HepG2 (cell line): ENCODE results near the gene NPHP1. TPM values are rescaled to one million over a fixed set of nuclear protein-coding genes. Genes with fewer than 3 reads are reported as not detected.

Experiments
- ASH2L ChIP-seq: fragments of 300-600, 200-600 bp; sonication (generic); IDR thresholded peaks from 2 replicates; pipeline ENCODE4 v1.7.0; 2017; ENCODE audit warnings: low read depth, mild to moderate bottlenecking, moderate library complexity, mixed read lengths, low read length; ENCODE audit not compliant: insufficient read length
- ATF4 ChIP-seq, 2 experiments: fragments of 450-650 bp in 1 of 2; sonication (generic) in 1 of 2; formaldehyde crosslinking; IDR thresholded peaks; 2 replicates each; pipeline versions ENCODE4 v1.5.0 to v1.8.0; 2020 to 2022; ENCODE audit warnings: mild to moderate bottlenecking in 1 of 2, missing genetic modification reagents in 1 of 2
- BCL6 ChIP-seq: IDR thresholded peaks from 2 replicates; pipeline ENCODE4 v1.6.1; 2016; ENCODE audit warnings: missing genetic modification reagents, missing compliant biosample characterization
- CAMTA2 ChIP-seq: sonication (generic); formaldehyde crosslinking; IDR thresholded peaks from 2 replicates; pipeline ENCODE4 v1.4.0; 2020; ENCODE audit warnings: mild to moderate bottlenecking, missing genetic modification reagents, borderline replicate concordance
- HNF4A ChIP-seq: sonication (generic); formaldehyde crosslinking; IDR thresholded peaks from 2 replicates; pipeline ENCODE4 v1.4.0; 2020; ENCODE audit warnings: missing genetic modification reagents
- MAZ ChIP-seq, 2 experiments: sonication (generic) in 1 of 2; formaldehyde crosslinking in 1 of 2; IDR thresholded peaks; 2 replicates each; pipeline versions ENCODE4 v1.5.0 to v1.6.1; 2012 to 2020; ENCODE audit warnings: low read depth in 2 of 2, mild to moderate bottlenecking in 2 of 2, borderline replicate concordance in 1 of 2, improper control_type of control experiment in 1 of 2, low read length in 1 of 2, missing genetic modification reagents in 1 of 2, moderate library complexity in 1 of 2
- PLRG1 ChIP-seq: fragments of 450-650 bp; conservative IDR thresholded peaks from 2 replicates; pipeline ENCODE4 v1.6.1; 2016
- SAP130 ChIP-seq: IDR thresholded peaks from 2 replicates; pipeline ENCODE4 v1.6.1; 2016; ENCODE audit warnings: low read depth
- SOX13 ChIP-seq, 3 experiments: fragments of 450-650 bp in 1 of 3; sonication (generic) in 1 of 3; formaldehyde crosslinking in 1 of 3; IDR thresholded peaks in 2 of 3; conservative IDR thresholded peaks in 1 of 3; 2 replicates each; pipeline versions ENCODE4 v1.5.0 to v1.6.1; 2016 to 2020; ENCODE audit warnings: antibody characterized with exemption in 1 of 3, mild to moderate bottlenecking in 1 of 3, missing compliant biosample characterization in 1 of 3, missing genetic modification reagents in 1 of 3, moderate library complexity in 1 of 3
- TCF7L2 ChIP-seq: IDR thresholded peaks from 2 replicates; pipeline ENCODE4 v1.6.1; 2011; ENCODE audit warnings: mild to moderate bottlenecking, low read depth, low read length, moderate library complexity
- ZBTB7A ChIP-seq: sonication (generic); formaldehyde crosslinking; IDR thresholded peaks from 2 replicates; pipeline ENCODE4 v1.8.0; 2022; ENCODE audit warnings: mild to moderate bottlenecking, missing genetic modification reagents
- ZFP36L1 ChIP-seq: sonication (generic); formaldehyde crosslinking; IDR thresholded peaks from 2 replicates; pipeline ENCODE4 v1.8.0; 2022; ENCODE audit warnings: mild to moderate bottlenecking, missing genetic modification reagents, moderate library complexity
- ZMYM2 ChIP-seq: sonication (generic); formaldehyde crosslinking; IDR thresholded peaks from 2 replicates; pipeline ENCODE4 v1.8.0; 2022; ENCODE audit warnings: mild to moderate bottlenecking, missing genetic modification reagents
- ZNF414 ChIP-seq: sonication (generic); formaldehyde crosslinking; IDR thresholded peaks from 2 replicates; pipeline ENCODE4 v1.5.0; 2020; ENCODE audit warnings: missing genetic modification reagents
- ZNF430 ChIP-seq: sonication (generic); formaldehyde crosslinking; IDR thresholded peaks from 2 replicates; pipeline ENCODE4 v1.9.0; 2021; ENCODE audit warnings: mild to moderate bottlenecking, missing genetic modification reagents
- ZNF484 ChIP-seq: sonication (generic); formaldehyde crosslinking; IDR thresholded peaks from 2 replicates; pipeline ENCODE4 v1.5.1; 2020; ENCODE audit warnings: mild to moderate bottlenecking, low read depth, missing genetic modification reagents, borderline replicate concordance
- ZNF558 ChIP-seq: sonication (generic); formaldehyde crosslinking; IDR thresholded peaks from 2 replicates; pipeline ENCODE4 v1.9.0; 2022; ENCODE audit warnings: mild to moderate bottlenecking, missing genetic modification reagents, borderline replicate concordance
- ZNF660 ChIP-seq: sonication (generic); formaldehyde crosslinking; IDR thresholded peaks from 2 replicates; pipeline ENCODE4 v1.5.1; 2020; ENCODE audit warnings: mild to moderate bottlenecking, low read depth, missing genetic modification reagents, borderline replicate concordance
- ZNF737 ChIP-seq: sonication (generic); formaldehyde crosslinking; IDR thresholded peaks from 2 replicates; pipeline ENCODE4 v1.5.0; 2020; ENCODE audit warnings: missing genetic modification reagents, mild to moderate bottlenecking, borderline replicate concordance
- ZNF841 ChIP-seq: sonication (generic); formaldehyde crosslinking; IDR thresholded peaks from 2 replicates; pipeline ENCODE4 v1.8.1; 2023; ENCODE audit warnings: missing genetic modification reagents, borderline replicate concordance
- polyA plus RNA-seq, 8 experiments: library from polyadenylated mRNA; depleted of rRNA in 3 of 8; stranded (reverse) in 7 of 8; unstranded in 1 of 8; fragments of >200 nt; fragmentation: Illumina TruSeq in 4 of 8; extraction: Trizol in 4 of 8; gene quantifications; 2 replicates each; pipeline versions ENCODE4 v1.2.1 to v1.2.3, GENCODE V29; 2011 to 2016; ENCODE audit warnings: low read depth in 4 of 8, missing spikeins in 1 of 8, mixed read lengths in 1 of 8; ENCODE audit not compliant: insufficient read depth in 1 of 8
- total RNA-seq, 5 experiments: library from RNA; depleted of rRNA; stranded (reverse); fragments of >200 nt; fragmentation: Illumina TruSeq; extraction: Trizol; gene quantifications; 2 replicates each; pipeline ENCODE4 v1.2.3, GENCODE V29; 2016; ENCODE audit warnings: low read depth in 1 of 5
- TF ChIP-seq, protein P1 (sequence below): sonication (generic); formaldehyde crosslinking; IDR thresholded peaks from 2 replicates; pipeline ENCODE4 v1.4.0; 2020; ENCODE audit warnings: missing genetic modification reagents
- TF ChIP-seq, protein P2 (sequence below): sonication (generic); formaldehyde crosslinking; IDR thresholded peaks from 2 replicates; pipeline ENCODE4 v1.8.1; 2022; ENCODE audit warnings: mild to moderate bottlenecking, missing genetic modification reagents
- TF ChIP-seq, protein P3 (sequence below): sonication (generic); formaldehyde crosslinking; IDR thresholded peaks from 2 replicates; pipeline ENCODE4 v1.4.0; 2020; ENCODE audit warnings: missing genetic modification reagents

NPHP1 gene
- total and polyA plus RNA-seq, 2 of the 13 experiments (the other 11 are each of a cell fraction or from before 2014, with no cell fraction given) = 2.7 to 4.8 TPM

DNA sequence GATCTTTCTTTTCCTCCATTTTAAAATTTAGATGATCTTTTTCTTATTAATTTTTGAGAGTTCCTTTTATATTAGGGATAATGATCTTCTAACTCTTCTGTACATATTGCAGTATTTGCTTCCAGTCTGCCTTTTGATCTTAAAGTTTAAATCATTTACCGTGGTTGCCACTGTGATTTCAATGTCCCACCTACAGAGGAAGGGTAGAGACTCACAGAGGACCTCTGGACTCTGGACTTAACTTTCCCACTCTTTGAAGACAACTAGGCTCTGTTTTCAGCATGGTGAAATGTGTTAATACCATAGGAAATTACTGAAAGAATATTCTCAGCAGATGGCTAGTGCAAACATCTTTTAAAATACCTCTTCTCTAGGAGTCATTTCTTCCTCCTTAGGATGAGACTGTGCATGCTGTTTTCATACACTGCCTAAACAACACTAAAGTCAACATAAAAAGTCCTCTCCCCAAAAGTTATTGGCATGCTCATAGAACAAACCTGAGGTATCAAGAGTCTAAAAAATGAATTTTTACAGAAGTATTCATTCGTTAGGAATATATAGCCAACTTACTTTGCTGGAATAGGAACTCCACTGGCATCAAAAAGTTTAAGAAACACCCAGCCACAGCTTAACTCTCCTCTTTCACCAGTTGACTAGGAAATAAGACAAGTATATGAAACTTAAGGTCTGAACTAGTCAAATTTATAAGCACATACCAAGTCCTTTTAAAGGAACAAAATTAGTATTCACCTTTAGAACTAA is 58.4 kb downstream of the NPHP1 start (continued):
- TF ChIP-seq ZNF660 (CRISPR knock-in tag) = no peak
- no peak for TF ChIP-seq ZBTB7A (CRISPR knock-in tag)
- peak; percentile 65 for TF ChIP-seq SAP130
- TF ChIP-seq HNF4A (CRISPR knock-in tag) = peak; percentile 98
- no peak for TF ChIP-seq ZMYM2
- no peak for TF ChIP-seq ZNF484 (CRISPR knock-in tag)
- TF ChIP-seq, protein P1, sequence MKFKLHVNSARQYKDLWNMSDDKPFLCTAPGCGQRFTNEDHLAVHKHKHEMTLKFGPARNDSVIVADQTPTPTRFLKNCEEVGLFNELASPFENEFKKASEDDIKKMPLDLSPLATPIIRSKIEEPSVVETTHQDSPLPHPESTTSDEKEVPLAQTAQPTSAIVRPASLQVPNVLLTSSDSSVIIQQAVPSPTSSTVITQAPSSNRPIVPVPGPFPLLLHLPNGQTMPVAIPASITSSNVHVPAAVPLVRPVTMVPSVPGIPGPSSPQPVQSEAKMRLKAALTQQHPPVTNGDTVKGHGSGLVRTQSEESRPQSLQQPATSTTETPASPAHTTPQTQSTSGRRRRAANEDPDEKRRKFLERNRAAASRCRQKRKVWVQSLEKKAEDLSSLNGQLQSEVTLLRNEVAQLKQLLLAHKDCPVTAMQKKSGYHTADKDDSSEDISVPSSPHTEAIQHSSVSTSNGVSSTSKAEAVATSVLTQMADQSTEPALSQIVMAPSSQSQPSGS (CRISPR knock-in tag) = peak; percentile 60; the same call in 1 of the 2 replicates
- 0 out of 2 replicates have a peak, but pooled peaks have one; percentile 43 for TF ChIP-seq ZNF430 (CRISPR knock-in tag)
- TF ChIP-seq, protein P2, sequence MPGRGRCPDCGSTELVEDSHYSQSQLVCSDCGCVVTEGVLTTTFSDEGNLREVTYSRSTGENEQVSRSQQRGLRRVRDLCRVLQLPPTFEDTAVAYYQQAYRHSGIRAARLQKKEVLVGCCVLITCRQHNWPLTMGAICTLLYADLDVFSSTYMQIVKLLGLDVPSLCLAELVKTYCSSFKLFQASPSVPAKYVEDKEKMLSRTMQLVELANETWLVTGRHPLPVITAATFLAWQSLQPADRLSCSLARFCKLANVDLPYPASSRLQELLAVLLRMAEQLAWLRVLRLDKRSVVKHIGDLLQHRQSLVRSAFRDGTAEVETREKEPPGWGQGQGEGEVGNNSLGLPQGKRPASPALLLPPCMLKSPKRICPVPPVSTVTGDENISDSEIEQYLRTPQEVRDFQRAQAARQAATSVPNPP (CRISPR knock-in tag) = 0 out of 2 replicates have a peak, but pooled peaks have one; percentile 46
- no peak for TF ChIP-seq CAMTA2 (CRISPR knock-in tag)
- no peak for TF ChIP-seq ZNF841
- peak; percentile 80 for TF ChIP-seq TCF7L2
- no peak for TF ChIP-seq PLRG1
- peak; percentile 67 for TF ChIP-seq ASH2L
- TF ChIP-seq MAZ (IDR thresholded peaks at IDR 0.05; ENCODE audit: borderline replicate concordance, low read depth, low read length) = no peak
- TF ChIP-seq MAZ (CRISPR knock-in tag; IDR thresholded peaks at IDR 0.05; ENCODE audit: low read depth) = no peak
- no peak; the same call in 1 of the 2 replicates for TF ChIP-seq SOX13 (IDR thresholded peaks at IDR 0.05)
- TF ChIP-seq SOX13 (CRISPR knock-in tag; conservative IDR thresholded peaks at IDR 0.05 in 1 of 2, IDR thresholded peaks at IDR 0.05 in 1 of 2) = peak in 1 of 2 experiments; percentile 81; a peak in 2 of 4 replicates
- TF ChIP-seq ZNF737 = no peak
- peak in 1 of 2 experiments; percentile 72; a peak in 2 of 4 replicates for TF ChIP-seq ATF4 (CRISPR knock-in tag; IDR thresholded peaks at IDR 0.05)
- TF ChIP-seq ZNF414 (CRISPR knock-in tag) = no peak
- no peak for TF ChIP-seq ZNF558 (CRISPR knock-in tag)
- TF ChIP-seq ZFP36L1 (CRISPR knock-in tag) = 0 out of 2 replicates have a peak, but pooled peaks have one; percentile 30
- TF ChIP-seq, protein P3, sequence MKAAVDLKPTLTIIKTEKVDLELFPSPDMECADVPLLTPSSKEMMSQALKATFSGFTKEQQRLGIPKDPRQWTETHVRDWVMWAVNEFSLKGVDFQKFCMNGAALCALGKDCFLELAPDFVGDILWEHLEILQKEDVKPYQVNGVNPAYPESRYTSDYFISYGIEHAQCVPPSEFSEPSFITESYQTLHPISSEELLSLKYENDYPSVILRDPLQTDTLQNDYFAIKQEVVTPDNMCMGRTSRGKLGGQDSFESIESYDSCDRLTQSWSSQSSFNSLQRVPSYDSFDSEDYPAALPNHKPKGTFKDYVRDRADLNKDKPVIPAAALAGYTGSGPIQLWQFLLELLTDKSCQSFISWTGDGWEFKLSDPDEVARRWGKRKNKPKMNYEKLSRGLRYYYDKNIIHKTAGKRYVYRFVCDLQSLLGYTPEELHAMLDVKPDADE (CRISPR knock-in tag) = no peak
- TF ChIP-seq BCL6 = peak; percentile 63; the same call in 1 of the 2 replicates
